ENCODE measurements around the gene CUX1.

- TF ChIP-seq CTCF (conservative IDR thresholded peaks at IDR 0.05; ENCODE audit: low read depth, low read length) (no peak), EZH2phosphoT487 (IDR thresholded peaks at IDR 0.05; ENCODE audit: borderline replicate concordance, low read length) (no peak), EZH2 (IDR thresholded peaks at IDR 0.05; ENCODE audit: low read length, unreplicated experiment) (no peak)
Observed at GRCh38 chr7:101829374-101829773, 11.9 kb downstream of the CUX1 start.
